Spleen (tissue), 7 donors: Measurements from ENCODE around the gene LRP1.

Experiments
- CTCF ChIP-seq, 11 experiments: fragments of 200-600 bp in 7 of 11; fragments of 450-650 bp in 4 of 11; sonication (generic) in 4 of 11; IDR thresholded peaks in 8 of 11; conservative IDR thresholded peaks in 3 of 11; 1 replicate in 7 of 11; 2 replicates in 4 of 11; pipeline versions ENCODE4 v1.4.0 to v1.8.0; 2016 to 2021; ENCODE audit warnings: antibody characterized with exemption in 11 of 11, inconsistent platforms in 4 of 11, mild to moderate bottlenecking in 1 of 11
- POLR2A ChIP-seq, 3 donors: fragments of 450-650 bp; IDR thresholded peaks; one replicate each; pipeline ENCODE4 v1.5.1; 2017; ENCODE audit warnings: antibody characterized with exemption in 3 of 3, mild to moderate bottlenecking in 1 of 3
- POLR2AphosphoS5 ChIP-seq, 3 donors: sonication (generic); formaldehyde crosslinking; IDR thresholded peaks; one replicate each; pipeline ENCODE4 v1.5.1; 2017; ENCODE audit warnings: antibody characterized with exemption in 3 of 3
- donor health status: DM: no; HTN: no; CAD: no; lungs with moderate emphysema.
- donor health status: DM: no; HTN: no; CAD: no.
- donor health status: DM: no; HTN: no; CAD: no.

GRCh38 chr12:57095440-57095839 lies 32.8 kb upstream of the LRP1 start:
- TF ChIP-seq POLR2A (IDR thresholded peaks at IDR 0.05) (no peak), CTCF (IDR thresholded peaks at IDR 0.05 in 8 of 11, conservative IDR thresholded peaks at IDR 0.05 in 3 of 11) (no peak), POLR2AphosphoS5 (IDR thresholded peaks at IDR 0.05) (peak; percentile 9 to 54 (median 16))
